Measurements from ENCODE around the gene ZNF8. TPM values are rescaled to one million over a fixed set of nuclear protein-coding genes. Genes with fewer than 3 reads are reported as not detected.
A peak's percentile ranks its signal among the peaks of the same experiment; 100 is the strongest.
"Not testable (repeated sequence)": the region's sequence is repeated elsewhere in the genome, so short reads cannot be mapped to it uniquely, and the experiment has no call there.

ZNF8 gene
- total and polyA plus RNA-seq, 10 of the 15 experiments (the other 5 are each of a cell fraction or from before 2014, with no cell fraction given), result 0.46 to 5.4 (median 2.6) TPM

- Histone ChIP-seq H3K4me2 (ENCODE audit: control insufficient read depth, insufficient read depth) (peak overlapping the region; percentile 86), H3K9ac (ENCODE audit: control insufficient read depth, insufficient read depth, low read length) (peak overlapping the region; percentile 66), H2AFZ (ENCODE audit: control insufficient read depth, low read depth, low read length) (peak overlapping the region; percentile 93), H3K4me3 (peak overlapping the region; percentile 87), H3K27ac (ENCODE audit: control insufficient read depth, insufficient read depth) (0 out of 2 replicates have a peak overlapping the region, but pooled peaks have one; percentile 44)
- peak; percentile 8 for ATAC-seq
- ChIA-PET RAD21 (ENCODE audit: unreplicated experiment) (interaction anchor here (0.8 to 3.6 kb wide), 2 partner anchors 14 to 185 kb away, joined by 3 to 18 read pairs; partner anchors contain the start of gene ZNF497), POLR2A (interaction anchor here (0.6 to 3.6 kb wide), 10 partner anchors 9 to 213 kb away, joined by 3 to 37 read pairs (median 4); partner anchors contain the start of genes TRIM28, ZNF497, ZNF584 and ZNF837), CTCF (interaction anchor here (0.7 to 2.6 kb wide), 5 partner anchors 15 to 882 kb away, joined by 3 to 13 read pairs (median 4); partner anchors contain the start of genes ZBTB45 and ZNF497), SMC1A (ENCODE audit: uncharacterized antibody, unreplicated experiment) (interaction anchor here (0.7 to 3.0 kb wide), 4 partner anchors 14 to 21 kb away, joined by 3 to 17 read pairs (median 6); partner anchors contain the start of genes ZNF497 and ZSCAN22)
- WGBS (ENCODE audit: insufficient coverage, insufficient replicate concordance, low lambda C conversion rate, missing lambda C conversion rate), result 39% methylated on average over 12 of the region's 12 CpGs
- H4K20me1 ChIP-seq (ENCODE audit: control insufficient read depth, insufficient read depth); DNase-seq (ENCODE audit: low read depth, low spot score); intact Hi-C loops (cut with micrococcal nuclease; ENCODE audit: unreplicated experiment); H3K27me3 ChIP-seq (replicated peaks in 1 of 2; ENCODE audit: control insufficient read depth in 2 of 2, insufficient read depth in 2 of 2, low read length in 1 of 2); in situ Hi-C loops (cut with MboI); H3K9me3 ChIP-seq (replicated peaks; ENCODE audit: control insufficient read depth, insufficient read depth, low read length); H3K4me1 ChIP-seq (ENCODE audit: control insufficient read depth, insufficient read depth, low read length); H3K36me3 ChIP-seq (ENCODE audit: control insufficient read depth in 2 of 2, insufficient read depth in 2 of 2, low read length in 1 of 2); H3K79me2 ChIP-seq (ENCODE audit: control insufficient read depth, insufficient read depth, low read length); FAIRE-seq; BruUV-seq (replicated peaks): not testable (repeated sequence)
These were observed 69.3 kb downstream of the ZNF8 start for GRCh38 chr19:58348080-58348479.

- ATAC-seq (no peak), FAIRE-seq (no peak), DNase-seq (ENCODE audit: low read depth, low spot score) (no peak)
- no TSS peak for BruUV-seq (replicated peaks)
- Histone ChIP-seq H3K27me3 (replicated peaks in 1 of 2; ENCODE audit: control insufficient read depth in 2 of 2, insufficient read depth in 2 of 2, low read length in 1 of 2) (no peaks in the 10 kb centered on the region), H3K79me2 (ENCODE audit: control insufficient read depth, insufficient read depth, low read length) (no peaks in the 10 kb centered on the region; the same call in 1 of the 2 replicates), H3K36me3 (ENCODE audit: control insufficient read depth in 2 of 2, insufficient read depth in 2 of 2, low read length in 1 of 2) (no peaks in the 10 kb centered on the region), H3K4me2 (ENCODE audit: control insufficient read depth, insufficient read depth) (no peak overlapping the region; the same call in 1 of the 2 replicates), H3K4me1 (ENCODE audit: control insufficient read depth, insufficient read depth, low read length) (0 out of 2 replicates have a peak, but pooled peaks cover 3% of the 10 kb centered on the region), H3K9me3 (replicated peaks; ENCODE audit: control insufficient read depth, insufficient read depth, low read length) (no peaks in the 10 kb centered on the region), H3K9ac (ENCODE audit: control insufficient read depth, insufficient read depth, low read length) (no peak overlapping the region; the same call in 1 of the 2 replicates), H3K4me3 (no peak overlapping the region), H3K27ac (ENCODE audit: control insufficient read depth, insufficient read depth) (no peak overlapping the region), H4K20me1 (ENCODE audit: control insufficient read depth, insufficient read depth) (no peaks in the 10 kb centered on the region), H2AFZ (ENCODE audit: control insufficient read depth, low read depth, low read length) (no peak overlapping the region)
- WGBS (ENCODE audit: insufficient coverage, insufficient replicate concordance, low lambda C conversion rate, missing lambda C conversion rate), result 61% methylated on average over 8 of the region's 8 CpGs
- CTCF ChIA-PET, result no interaction called here
- POLR2A ChIA-PET, result interaction anchor here (1.6 kb wide), 1 partner anchor 13 kb away, joined by 9 read pairs; the partner anchor contains the start of gene ZNF497
- RAD21 ChIA-PET (ENCODE audit: unreplicated experiment), result interaction anchor here (3.6 kb wide), 1 partner anchor 13 kb away, joined by 18 read pairs; the partner anchor contains the start of gene ZNF497
- TF ChIP-seq CHD4 (IDR thresholded peaks at IDR 0.05), result no peak
- TF ChIP-seq NKRF (conservative IDR thresholded peaks at IDR 0.05), result no peak
- no peak for TF ChIP-seq FOS (IDR thresholded peaks at IDR 0.05; ENCODE audit: borderline replicate concordance, extremely low read depth, insufficient read length)
- in situ Hi-C loops (cut with MboI) (no loop called here), intact Hi-C loops (cut with micrococcal nuclease; ENCODE audit: unreplicated experiment) (no loop called here)
- SMC1A ChIA-PET (ENCODE audit: uncharacterized antibody, unreplicated experiment), result no interaction called here
These were observed 70.8 kb downstream of the ZNF8 start for GRCh38 chr19:58349590-58349989.

Data from GM12878 (cell line).